GM19372 (cell line): ENCODE data around the gene FHL1.

Experiments used
- ATAC-seq: cut with Tn5 transposase; IDR thresholded peaks from one replicate; pipeline ENCODE4 v1.9.1; 2021; ENCODE audit warnings: mild to moderate bottlenecking, low read depth, moderate library complexity; ENCODE audit not compliant: unreplicated experiment

The FHL1 gene

GRCh38 chrX:136183172-136183571 lies 35.8 kb downstream of the FHL1 start:
- no peak for ATAC-seq

- no peak for ATAC-seq
Measured at GRCh38 chrX:136183917-136184316, 36.6 kb downstream of the FHL1 start.

DNA sequence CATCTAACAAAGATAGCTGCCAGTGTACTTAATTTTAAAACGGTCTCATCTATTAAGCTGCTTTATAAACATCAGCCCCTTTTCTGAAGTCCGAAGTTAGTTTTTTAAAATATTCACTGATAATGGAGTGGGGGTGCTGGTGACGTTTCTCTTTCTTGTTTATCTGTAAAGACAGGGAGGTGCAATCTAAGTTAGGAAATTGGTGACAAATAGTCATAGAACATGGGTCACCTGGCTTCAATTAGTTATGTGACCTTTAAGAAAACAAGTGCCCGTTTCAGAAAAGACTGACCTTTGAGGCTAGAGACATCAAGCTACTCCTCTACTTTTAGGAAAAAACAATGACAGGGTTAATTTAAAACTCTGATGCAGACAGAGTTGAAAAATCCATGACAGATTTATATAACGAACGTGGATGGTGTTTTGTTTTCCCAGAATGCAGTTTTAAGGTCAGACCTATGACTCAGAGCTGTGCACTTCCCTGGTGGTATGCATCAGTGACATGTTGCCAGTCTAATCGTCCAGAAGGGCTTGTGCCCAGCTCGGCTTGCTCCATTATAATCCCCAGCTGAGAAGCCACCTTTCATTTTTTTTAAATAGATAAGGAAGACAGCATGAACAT lies 38.2 kb downstream of the FHL1 start:
- no peak for ATAC-seq

- ATAC-seq: no peak
Measured at GRCh38 chrX:136186023-136186413, 38.7 kb downstream of the FHL1 start.

DNA sequence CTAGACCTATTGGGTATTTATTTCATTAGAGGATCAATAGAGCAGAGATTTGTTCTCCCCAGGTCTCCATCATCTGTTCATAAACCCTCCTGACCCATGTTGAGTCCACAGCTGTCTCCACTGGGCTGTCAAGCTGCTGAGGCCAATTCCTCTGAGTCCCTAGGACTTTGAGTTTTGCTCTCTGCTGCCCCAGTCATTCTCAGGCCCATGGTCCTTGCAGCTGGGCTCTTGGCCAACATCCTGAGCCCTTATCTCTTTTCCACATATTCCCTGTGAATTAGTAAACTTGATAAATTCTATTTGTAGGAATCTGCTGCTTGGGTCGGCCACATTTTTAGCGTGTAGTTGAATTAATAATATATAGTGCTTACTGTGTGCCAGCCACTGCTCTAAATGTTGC lies 41.9 kb downstream of the FHL1 start:
- ATAC-seq: no peak

DNA sequence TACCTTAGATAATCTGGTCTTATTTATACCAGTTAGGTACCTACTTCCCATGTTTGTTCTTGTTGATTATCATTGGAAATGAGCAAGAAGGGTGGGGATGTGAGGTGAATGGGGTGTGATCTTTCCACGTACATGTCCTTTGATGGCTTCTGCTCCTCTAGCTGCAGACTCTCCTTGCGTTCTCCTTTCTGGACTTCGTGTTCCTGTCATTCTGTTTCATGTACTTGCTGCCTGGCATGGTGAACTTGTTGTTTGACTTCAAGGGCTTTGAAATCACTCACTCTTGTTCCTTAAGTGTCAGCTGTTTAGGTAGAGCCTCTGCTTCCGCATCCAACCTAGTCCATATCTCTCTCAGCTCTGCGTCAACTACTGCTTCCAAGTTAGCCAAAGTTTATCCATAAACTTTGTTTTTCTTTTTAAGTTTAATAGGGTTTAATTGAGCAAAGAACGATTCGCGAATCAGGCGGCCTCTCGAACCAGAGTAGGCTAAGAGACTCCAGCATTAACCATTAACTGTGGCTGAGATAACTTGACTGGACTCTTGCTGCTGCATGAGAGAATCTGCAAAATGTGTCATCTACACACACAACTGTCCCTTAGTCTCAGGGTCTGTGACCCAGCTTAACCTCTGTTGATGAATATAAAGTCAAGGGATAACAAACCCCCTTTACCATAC lies 42.8 kb downstream of the FHL1 start:
- no peak for ATAC-seq

- ATAC-seq: no peak
Measured at GRCh38 chrX:136191171-136191570, 43.8 kb downstream of the FHL1 start.

GRCh38 chrX:136192135-136192534 lies 44.8 kb downstream of the FHL1 start:
- ATAC-seq: no peak

DNA sequence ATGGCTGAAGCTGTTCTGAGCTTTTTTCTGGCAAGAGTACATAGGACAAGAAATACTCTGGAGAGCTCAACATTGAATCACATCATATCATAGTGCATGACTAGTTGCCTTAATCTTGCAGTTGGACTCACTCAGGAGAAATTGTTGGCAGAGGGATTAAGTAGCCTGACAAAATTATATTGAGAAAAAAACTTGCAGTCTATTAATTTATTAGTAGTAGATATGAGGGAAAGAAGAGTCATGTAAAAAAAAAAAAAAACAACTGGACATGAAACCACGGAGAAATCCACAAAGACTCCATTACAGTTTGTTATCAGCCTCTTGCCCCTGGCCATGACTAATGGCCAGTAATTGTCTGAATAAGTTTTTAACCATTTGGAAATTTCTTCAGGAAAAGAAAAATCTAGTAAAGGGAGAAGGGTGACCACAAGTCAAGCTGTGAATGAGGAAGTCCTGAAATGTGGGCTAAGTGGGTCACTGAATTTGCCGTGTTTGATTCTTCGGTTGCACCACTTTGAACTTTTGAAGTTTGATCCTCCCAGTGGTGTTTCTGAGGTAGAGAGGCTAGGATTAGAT lies 45.6 kb downstream of the FHL1 start:
- ATAC-seq: no peak

- ATAC-seq: no peak
Measured at GRCh38 chrX:136193771-136194170, 46.4 kb downstream of the FHL1 start.

- ATAC-seq: no peak
Measured at GRCh38 chrX:136194536-136194935, 47.2 kb downstream of the FHL1 start.

GRCh38 chrX:136195247-136195646 lies 47.9 kb downstream of the FHL1 start:
- no peak for ATAC-seq

DNA sequence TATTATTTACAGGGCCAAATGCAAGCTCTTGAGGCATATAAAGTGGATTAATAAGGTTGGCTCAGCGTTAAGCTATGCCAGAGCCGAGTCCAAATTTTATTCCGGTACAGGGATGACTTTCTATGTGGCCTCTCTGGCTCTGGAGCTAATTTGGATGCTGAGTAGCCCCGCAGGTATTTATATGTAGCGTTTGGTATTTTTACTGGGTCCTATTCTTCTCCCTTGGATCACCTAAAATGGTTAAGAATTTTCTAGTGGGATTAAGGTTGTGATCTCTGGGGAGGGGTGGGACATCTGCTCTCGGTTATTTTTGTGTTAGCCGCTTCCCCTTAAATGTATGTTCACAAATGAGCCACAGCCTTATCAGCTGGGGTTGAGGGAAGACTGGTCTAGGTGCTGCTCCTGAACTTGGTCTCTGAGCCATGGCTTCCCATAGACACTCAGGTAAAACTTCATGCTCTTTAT lies 49.4 kb downstream of the FHL1 start:
- ATAC-seq: no peak

DNA sequence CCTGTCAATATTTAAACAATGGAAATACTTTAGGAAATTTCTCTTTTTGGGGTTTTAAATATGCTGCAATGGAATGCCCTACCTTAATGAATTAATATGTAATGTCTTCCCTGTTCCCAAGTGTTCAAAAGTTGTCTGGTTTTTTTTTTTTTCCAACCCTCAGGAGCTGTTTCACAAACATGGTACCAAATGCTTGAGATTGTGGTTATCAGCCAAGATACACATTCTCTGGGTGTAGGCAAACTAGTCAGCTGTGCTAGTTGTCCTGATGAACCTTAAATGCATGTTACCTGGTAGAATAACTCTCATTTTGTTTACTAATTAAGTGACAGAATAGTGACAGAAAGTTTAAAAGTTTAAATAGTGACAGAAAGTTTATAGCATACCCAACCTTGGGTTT lies 50.7 kb downstream of the FHL1 start:
- no peak for ATAC-seq

- ATAC-seq: no peak
Measured at GRCh38 chrX:136198678-136199243, 51.4 kb downstream of the FHL1 start.

DNA sequence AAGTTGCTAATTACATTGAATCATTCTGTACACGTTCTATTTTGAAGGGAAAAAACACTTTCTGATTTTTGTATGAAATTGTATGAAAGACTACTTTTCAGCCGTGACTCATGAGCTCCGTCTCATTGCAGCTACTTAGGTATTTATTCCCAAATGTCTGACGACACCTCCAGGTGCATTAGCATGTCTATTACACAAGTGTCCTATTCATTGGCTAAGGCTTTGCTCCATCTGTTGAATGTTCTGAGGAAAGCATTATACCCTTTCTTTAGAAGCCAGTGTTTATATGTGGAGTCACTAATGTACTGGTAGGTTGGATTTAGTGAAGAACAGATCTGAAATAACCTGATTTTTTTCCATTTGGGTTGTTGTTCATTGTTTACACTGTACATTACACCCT lies 52.0 kb downstream of the FHL1 start:
- no peak for ATAC-seq

DNA sequence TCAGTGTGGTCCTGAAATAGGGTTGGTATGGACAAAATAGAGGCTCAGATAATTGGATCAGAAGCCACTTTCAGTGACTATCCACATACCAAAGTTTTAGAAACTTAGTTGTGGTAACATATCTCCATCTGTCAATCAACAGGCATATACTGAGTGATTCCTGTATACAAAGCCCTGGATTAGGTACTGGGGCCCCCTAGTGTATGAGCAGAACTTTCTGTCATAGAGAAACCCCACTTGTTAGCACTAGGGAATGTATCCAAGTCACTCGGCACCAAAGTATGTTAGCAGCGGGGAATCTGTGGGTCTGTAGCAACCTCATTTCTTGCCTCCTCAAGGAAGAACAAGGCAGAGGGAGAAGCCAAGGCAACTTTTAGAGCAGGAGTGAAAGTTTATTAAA lies 53.1 kb downstream of the FHL1 start:
- ATAC-seq: no peak

GRCh38 chrX:136201601-136202000 lies 54.3 kb downstream of the FHL1 start:
- ATAC-seq: no peak

GRCh38 chrX:136202889-136203288 lies 55.6 kb downstream of the FHL1 start:
- ATAC-seq: no peak

DNA sequence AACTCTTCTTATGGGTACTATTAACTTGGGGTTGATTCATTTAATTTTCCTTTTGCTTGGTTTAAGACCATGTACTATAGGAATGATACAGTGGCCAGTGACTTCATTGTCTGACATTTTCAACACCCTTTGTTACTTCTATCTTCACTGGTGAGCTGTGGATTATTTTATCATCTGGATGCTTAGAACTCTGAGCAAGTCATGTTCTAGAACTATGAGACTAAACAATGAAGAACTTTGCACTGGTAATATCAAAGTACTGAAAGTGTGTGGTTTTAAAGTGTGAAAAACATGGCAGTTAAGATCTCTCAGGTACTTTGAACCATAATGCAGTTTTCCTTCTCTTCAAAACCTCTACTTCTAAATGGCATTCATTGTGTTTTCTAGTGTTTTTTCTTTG lies 56.1 kb downstream of the FHL1 start:
- ATAC-seq: no peak

GRCh38 chrX:136203951-136204350 lies 56.6 kb downstream of the FHL1 start:
- no peak for ATAC-seq

GRCh38 chrX:136204571-136204970 lies 57.2 kb downstream of the FHL1 start:
- ATAC-seq: no peak
